Breast epithelium (tissue), 4 donors: Measurements from ENCODE around the gene CNTNAP2. TPM values are rescaled to one million over a fixed set of nuclear protein-coding genes. Genes with fewer than 3 reads are reported as not detected.

Source experiments
- DNase-seq, 2 donors: peaks; one replicate each; pipeline ENCODE4 v3.0.0-alpha.2; 2019; ENCODE audit warnings: low spot score in 2 of 2
- H3K27ac ChIP-seq, 2 donors: fragments of 200-600 bp; sonication (generic) in 1 of 2; one replicate each; pipeline ENCODE4 v1.5.1; 2016 to 2019; ENCODE audit warnings: mild to moderate bottlenecking in 1 of 2
- H3K27me3 ChIP-seq, 2 donors: fragments of 200-600 bp; sonication (generic) in 1 of 2; one replicate each; pipeline versions ENCODE4 v1.5.1 to v1.6.0; 2017 to 2019; ENCODE audit warnings: control low read depth in 1 of 2, mild to moderate bottlenecking in 1 of 2
- H3K36me3 ChIP-seq: fragments of 200-600 bp; one replicate; pipeline ENCODE4 v1.5.1; 2019
- H3K4me1 ChIP-seq, 2 donors: fragments of 200-600 bp; sonication (generic); one replicate each; pipeline ENCODE4 v1.5.1; 2016 to 2019; ENCODE audit warnings: control low read depth in 1 of 2
- H3K4me3 ChIP-seq, 3 donors: fragments of 200-600 bp; sonication (generic); 1 replicate in 2 of 3; 2 replicates in 1 of 3; pipeline ENCODE4 v1.5.1; 2016 to 2019; ENCODE audit warnings: mild to moderate bottlenecking in 3 of 3, moderate library complexity in 2 of 3
- H3K9me3 ChIP-seq, 2 donors: fragments of 200-600 bp; sonication (generic) in 1 of 2; one replicate each; pipeline ENCODE4 v1.5.1; 2016 to 2019; ENCODE audit warnings: control low read depth in 1 of 2
- POLR2A ChIP-seq: fragments of 450-650 bp; IDR thresholded peaks from one replicate; pipeline ENCODE4 v1.6.1; 2016; ENCODE audit warnings: antibody characterized with exemption, mild to moderate bottlenecking, moderate library complexity
- POLR2AphosphoS5 ChIP-seq, 3 donors: sonication (generic); formaldehyde crosslinking; IDR thresholded peaks; one replicate each; pipeline ENCODE4 v1.6.1; 2017; ENCODE audit warnings: antibody characterized with exemption in 3 of 3
- intact Hi-C: fragments of 100-400 bp; cut with DNase I; formaldehyde crosslinking; loops from one replicate; pipeline ENCODE4 v1.15.1; 2023; ENCODE audit warnings: low total_unique reads
- total RNA-seq, 3 donors: library from RNA; depleted of rRNA; stranded (reverse); fragments of >200 nt; gene quantifications; one replicate each; pipeline ENCODE4 v1.1.0, GENCODE V29; 2016
- TF ChIP-seq, protein P1 (sequence below), 3 donors: fragments of 450-650 bp; IDR thresholded peaks; one replicate each; pipeline ENCODE4 v1.5.1; 2016 to 2017; ENCODE audit warnings: antibody characterized with exemption in 3 of 3, mild to moderate bottlenecking in 3 of 3, moderate library complexity in 3 of 3

Gene CNTNAP2
- total RNA-seq, 3 donors from 2014 or later, result 0.29 to 0.66 TPM; not detected in 1

DNA sequence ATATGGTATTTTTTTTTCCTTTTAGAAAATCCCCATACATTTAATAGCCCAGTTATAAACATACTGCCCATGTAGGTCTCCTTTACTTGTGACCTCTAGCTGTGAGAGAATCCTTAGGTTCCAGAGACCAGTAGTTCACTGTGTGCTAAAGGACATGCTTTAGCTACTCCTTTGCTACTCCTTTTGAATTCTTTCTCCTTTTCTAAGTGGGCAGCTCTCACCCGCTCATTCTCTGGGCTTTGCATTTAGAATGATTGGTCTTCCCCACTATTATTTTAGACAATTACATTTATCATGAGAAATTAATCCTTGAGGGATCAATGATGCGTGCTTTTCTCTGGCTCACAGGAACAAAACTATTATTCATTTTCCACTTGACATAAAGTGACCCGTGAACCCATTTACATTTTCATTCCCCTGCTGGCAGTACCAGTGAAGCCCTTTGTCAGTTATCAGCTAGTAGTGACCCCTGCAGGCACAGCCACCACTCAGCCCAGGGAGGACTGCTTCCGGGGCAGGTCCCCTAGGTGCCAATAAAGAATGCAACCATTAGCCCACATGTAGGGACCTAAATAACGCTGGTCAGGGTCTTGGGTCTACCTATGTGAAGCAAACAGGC lies 844.3 kb downstream of the CNTNAP2 start:
- no peaks in the 10 kb centered on the region for H3K4me1 ChIP-seq
- intact Hi-C loops, result no loop called here
- H3K27me3 ChIP-seq, result no peaks in the 10 kb centered on the region
- H3K4me3 ChIP-seq, result no peak overlapping the region
- no peak for DNase-seq
- H3K9me3 ChIP-seq, result no peaks in the 10 kb centered on the region
- H3K27ac ChIP-seq, result no peak overlapping the region
- H3K36me3 ChIP-seq, result no peaks in the 10 kb centered on the region
- TF ChIP-seq, protein P1, sequence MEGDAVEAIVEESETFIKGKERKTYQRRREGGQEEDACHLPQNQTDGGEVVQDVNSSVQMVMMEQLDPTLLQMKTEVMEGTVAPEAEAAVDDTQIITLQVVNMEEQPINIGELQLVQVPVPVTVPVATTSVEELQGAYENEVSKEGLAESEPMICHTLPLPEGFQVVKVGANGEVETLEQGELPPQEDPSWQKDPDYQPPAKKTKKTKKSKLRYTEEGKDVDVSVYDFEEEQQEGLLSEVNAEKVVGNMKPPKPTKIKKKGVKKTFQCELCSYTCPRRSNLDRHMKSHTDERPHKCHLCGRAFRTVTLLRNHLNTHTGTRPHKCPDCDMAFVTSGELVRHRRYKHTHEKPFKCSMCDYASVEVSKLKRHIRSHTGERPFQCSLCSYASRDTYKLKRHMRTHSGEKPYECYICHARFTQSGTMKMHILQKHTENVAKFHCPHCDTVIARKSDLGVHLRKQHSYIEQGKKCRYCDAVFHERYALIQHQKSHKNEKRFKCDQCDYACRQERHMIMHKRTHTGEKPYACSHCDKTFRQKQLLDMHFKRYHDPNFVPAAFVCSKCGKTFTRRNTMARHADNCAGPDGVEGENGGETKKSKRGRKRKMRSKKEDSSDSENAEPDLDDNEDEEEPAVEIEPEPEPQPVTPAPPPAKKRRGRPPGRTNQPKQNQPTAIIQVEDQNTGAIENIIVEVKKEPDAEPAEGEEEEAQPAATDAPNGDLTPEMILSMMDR (IDR thresholded peaks at IDR 0.05), result no peak
- no peak for TF ChIP-seq POLR2A
- no peak for TF ChIP-seq POLR2AphosphoS5 (IDR thresholded peaks at IDR 0.05)

DNA sequence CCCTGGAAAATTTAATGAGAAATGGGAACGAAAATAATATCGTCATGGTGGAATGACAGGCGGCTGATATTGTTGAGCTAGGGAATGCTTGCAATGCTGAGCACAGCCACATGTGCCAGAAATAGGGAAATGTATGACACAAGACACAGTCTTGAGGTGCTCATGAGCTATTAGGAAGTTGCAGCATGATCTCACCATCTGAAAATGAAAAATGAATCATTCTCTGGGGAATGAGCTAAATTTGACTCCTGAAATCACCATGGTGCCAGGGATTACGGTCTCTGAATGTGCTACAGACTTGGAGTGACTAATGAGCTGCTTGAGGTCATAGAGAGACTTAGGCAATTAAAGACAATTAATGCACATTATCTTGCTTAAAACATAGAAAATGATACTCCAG lies 845.0 kb downstream of the CNTNAP2 start:
- intact Hi-C loops, result no loop called here
- DNase-seq, result no peak

DNA sequence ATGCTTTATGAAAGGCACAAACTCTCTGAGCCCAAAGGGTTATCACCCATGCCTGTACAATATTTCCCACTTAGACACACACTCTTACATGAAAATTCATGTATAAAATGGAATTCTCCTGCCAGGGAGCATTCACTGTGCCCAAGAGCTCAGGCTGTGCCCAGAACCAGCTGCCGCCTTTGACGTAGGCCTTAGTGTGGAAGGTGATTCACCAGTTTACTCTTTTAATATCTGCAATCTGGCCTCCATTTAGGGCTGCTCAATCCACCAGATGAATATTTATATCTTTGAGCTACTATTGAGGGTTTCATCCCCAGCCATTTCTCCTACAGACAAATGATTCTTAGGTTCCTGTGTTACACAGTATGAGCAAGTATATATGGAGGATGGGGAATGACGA lies 849.7 kb downstream of the CNTNAP2 start:
- DNase-seq, result no peak
- Histone ChIP-seq H3K36me3 (no peaks in the 10 kb centered on the region), H3K27ac (no peak overlapping the region), H3K27me3 (no peaks in the 10 kb centered on the region), H3K9me3 (no peaks in the 10 kb centered on the region), H3K4me1 (no peaks in the 10 kb centered on the region), H3K4me3 (no peak overlapping the region)
- intact Hi-C loops, result no loop called here
- TF ChIP-seq, protein P1 (IDR thresholded peaks at IDR 0.05), result no peak
- no peak for TF ChIP-seq POLR2AphosphoS5 (IDR thresholded peaks at IDR 0.05)
- no peak for TF ChIP-seq POLR2A

More for the DNA sequence above, 845.0 kb downstream of the CNTNAP2 start:
- TF ChIP-seq POLR2AphosphoS5 (IDR thresholded peaks at IDR 0.05) (no peak), POLR2A (no peak)
- TF ChIP-seq, protein P1 (IDR thresholded peaks at IDR 0.05), result no peak
- Histone ChIP-seq H3K36me3 (no peaks in the 10 kb centered on the region), H3K9me3 (no peaks in the 10 kb centered on the region), H3K4me1 (no peaks in the 10 kb centered on the region), H3K27me3 (no peaks in the 10 kb centered on the region), H3K27ac (no peak overlapping the region), H3K4me3 (no peak overlapping the region)

DNA sequence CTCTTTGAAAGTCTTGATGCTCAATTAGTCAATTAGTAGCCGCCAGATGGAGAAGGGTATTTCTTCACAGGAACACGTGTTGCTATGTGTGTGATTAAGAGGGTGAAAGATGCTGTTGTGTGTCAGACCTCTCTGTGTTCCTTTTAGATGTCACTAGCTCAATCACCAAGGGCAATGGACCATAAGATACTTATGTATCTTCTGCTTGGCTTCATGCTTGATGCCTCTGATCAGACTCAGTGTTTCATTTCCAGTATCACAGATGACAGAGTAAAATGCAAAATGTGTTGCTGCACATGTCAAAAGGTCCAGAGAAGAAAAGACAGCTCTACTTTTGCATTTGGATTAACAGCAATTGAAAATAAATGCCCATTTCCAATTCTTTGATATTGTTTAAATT lies 865.9 kb downstream of the CNTNAP2 start:
- intact Hi-C loops, result no loop called here
- no peaks in the 10 kb centered on the region for H3K27me3 ChIP-seq
- no peaks in the 10 kb centered on the region for H3K9me3 ChIP-seq
- H3K27ac ChIP-seq, result no peak overlapping the region
- H3K36me3 ChIP-seq, result no peaks in the 10 kb centered on the region
- H3K4me3 ChIP-seq, result no peak overlapping the region
- H3K4me1 ChIP-seq, result no peaks in the 10 kb centered on the region
- DNase-seq, result no peak
- TF ChIP-seq POLR2A (no peak), POLR2AphosphoS5 (IDR thresholded peaks at IDR 0.05) (no peak)
- TF ChIP-seq, protein P1 (IDR thresholded peaks at IDR 0.05), result no peak

DNA sequence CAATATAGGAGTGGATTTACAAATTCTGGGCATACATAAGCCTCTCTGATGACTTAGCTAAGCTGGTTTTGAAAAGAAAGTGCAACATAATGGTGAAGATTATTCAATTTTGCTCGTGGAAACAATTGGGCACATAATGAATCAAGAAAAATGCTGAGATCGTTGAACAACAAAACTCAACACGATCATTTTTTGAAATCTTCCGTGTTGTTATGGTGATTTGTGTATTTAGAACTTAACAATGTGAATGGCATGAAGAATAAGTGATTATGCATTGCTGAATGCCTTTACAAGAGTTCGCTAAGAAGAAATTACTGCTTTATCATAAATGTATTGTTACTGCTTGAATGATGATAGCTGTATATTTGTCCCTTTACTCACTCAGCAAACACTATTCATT lies 875.0 kb downstream of the CNTNAP2 start:
- Histone ChIP-seq H3K4me3 (no peak overlapping the region), H3K27ac (no peak overlapping the region), H3K9me3 (no peaks in the 10 kb centered on the region), H3K36me3 (no peaks in the 10 kb centered on the region), H3K27me3 (no peaks in the 10 kb centered on the region), H3K4me1 (no peaks in the 10 kb centered on the region)
- DNase-seq, result no peak
- intact Hi-C loops, result no loop called here
- TF ChIP-seq POLR2AphosphoS5 (IDR thresholded peaks at IDR 0.05), result no peak
- TF ChIP-seq POLR2A, result no peak
- TF ChIP-seq, protein P1 (IDR thresholded peaks at IDR 0.05), result no peak
